ENCODE data around the gene THRSP.
"Not testable (repeated sequence)": the region's sequence is repeated elsewhere in the genome, so short reads cannot be mapped to it uniquely, and the experiment has no call there.

Gene THRSP

DNA sequence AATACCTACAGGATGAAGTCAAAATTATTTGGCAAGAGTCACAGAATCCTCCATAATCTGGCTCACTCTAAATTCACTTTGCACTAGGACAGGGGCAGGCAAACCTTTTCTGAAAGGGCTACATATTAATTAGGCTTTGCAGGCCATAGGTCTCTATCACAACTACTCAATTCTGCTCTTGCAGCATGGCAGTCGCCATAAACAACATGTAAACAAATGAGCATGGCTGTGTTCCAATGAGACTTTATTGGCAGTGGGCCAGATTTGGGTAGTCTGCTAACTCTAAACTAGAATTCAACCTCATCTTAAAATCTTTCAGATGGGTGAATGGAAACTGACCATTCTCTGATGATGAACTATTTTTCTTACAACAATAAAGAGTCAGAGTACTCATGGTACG lies 5.8 kb downstream of the THRSP start:
- TF ChIP-seq, protein P1, sequence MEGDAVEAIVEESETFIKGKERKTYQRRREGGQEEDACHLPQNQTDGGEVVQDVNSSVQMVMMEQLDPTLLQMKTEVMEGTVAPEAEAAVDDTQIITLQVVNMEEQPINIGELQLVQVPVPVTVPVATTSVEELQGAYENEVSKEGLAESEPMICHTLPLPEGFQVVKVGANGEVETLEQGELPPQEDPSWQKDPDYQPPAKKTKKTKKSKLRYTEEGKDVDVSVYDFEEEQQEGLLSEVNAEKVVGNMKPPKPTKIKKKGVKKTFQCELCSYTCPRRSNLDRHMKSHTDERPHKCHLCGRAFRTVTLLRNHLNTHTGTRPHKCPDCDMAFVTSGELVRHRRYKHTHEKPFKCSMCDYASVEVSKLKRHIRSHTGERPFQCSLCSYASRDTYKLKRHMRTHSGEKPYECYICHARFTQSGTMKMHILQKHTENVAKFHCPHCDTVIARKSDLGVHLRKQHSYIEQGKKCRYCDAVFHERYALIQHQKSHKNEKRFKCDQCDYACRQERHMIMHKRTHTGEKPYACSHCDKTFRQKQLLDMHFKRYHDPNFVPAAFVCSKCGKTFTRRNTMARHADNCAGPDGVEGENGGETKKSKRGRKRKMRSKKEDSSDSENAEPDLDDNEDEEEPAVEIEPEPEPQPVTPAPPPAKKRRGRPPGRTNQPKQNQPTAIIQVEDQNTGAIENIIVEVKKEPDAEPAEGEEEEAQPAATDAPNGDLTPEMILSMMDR (IDR thresholded peaks at IDR 0.05; ENCODE audit: extremely low read depth, missing control alignments) = no peak
- no peak for DNase-seq (ENCODE audit: low spot score)

DNA sequence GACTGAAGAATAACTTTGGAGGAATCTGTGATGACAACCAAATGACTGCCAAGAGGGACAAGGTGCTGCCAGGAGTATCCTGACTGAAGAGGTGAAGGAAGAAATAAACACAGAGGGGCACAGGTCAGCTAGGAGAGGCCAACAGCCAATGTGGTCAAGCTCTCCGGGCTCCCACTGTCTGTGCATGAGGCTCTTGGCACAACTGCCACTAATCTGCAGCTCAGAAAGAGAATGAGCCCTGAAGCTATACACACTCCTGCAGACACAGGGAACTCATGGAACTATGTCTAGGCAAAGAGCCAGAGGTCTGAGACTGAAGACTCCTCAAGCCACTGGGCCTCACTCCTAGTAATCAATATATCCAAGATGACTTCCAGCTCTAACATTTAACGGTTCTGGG lies 7.0 kb downstream of the THRSP start:
- TF ChIP-seq, protein P1 (IDR thresholded peaks at IDR 0.05; ENCODE audit: extremely low read depth, missing control alignments) = no peak
- DNase-seq (ENCODE audit: low spot score) = no peak

DNA sequence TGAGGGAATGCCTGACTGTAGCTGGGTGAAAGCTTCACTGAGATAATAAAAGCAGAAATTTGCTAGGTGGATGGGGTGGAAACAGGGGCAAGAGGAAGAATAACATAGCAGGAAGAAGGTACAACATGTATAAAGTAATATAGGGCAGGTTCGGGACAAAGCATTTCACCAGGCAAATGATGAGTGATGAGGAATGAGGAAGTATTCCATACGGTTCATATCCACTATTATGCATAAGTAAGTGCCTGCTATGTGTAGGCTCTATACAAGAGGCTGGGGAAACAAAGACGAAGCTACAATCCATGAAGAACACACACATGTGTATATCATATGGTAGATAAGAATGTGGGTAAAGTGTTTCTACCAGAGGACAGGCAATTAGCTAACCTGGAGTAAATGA lies 8.1 kb downstream of the THRSP start:
- TF ChIP-seq, protein P1 (IDR thresholded peaks at IDR 0.05; ENCODE audit: extremely low read depth, missing control alignments) = no peak
- DNase-seq (ENCODE audit: low spot score) = no peak

DNA sequence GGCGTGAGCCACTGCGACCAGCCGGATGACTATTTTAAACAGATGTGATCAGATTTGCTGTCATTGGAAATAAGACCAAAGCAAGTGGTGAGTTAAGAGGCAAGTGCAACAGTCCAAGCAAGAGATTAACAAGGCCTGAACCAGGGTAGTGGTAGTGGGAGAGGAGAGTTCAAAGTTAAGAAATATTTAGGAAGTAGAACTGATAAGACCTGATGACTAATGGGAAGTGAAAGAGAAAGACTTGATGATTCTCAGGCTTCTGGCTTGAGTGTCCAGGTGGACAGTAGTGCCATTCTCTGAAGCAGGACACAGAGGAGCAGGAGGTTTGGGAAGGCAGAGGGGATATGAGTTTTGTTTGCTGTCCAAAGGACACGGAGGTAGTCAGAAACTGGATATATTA lies 8.8 kb downstream of the THRSP start:
- TF ChIP-seq, protein P1 (IDR thresholded peaks at IDR 0.05; ENCODE audit: extremely low read depth, missing control alignments) = no peak
- no peak for DNase-seq (ENCODE audit: low spot score)

DNA sequence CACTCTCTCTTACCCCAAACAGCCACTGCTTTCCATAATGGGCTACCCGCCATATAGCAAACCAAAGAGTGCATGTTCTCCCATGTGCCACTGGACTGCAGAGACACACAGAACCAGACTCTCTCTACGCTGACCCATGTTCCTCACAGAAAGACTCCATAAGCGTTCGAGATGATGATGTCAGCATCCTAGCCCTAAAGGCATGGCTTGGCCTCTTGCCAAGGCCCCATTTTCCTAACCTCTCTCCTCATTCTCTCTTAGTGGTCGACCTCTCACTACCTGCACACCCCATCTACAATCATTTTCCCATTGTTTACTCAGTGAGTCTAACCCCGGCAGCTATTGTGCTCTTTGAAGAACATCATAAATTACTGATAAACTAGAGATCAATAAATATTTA lies 11.1 kb downstream of the THRSP start:
- TF ChIP-seq, protein P1 (IDR thresholded peaks at IDR 0.05; ENCODE audit: extremely low read depth, missing control alignments) = no peak
- no peak for DNase-seq (ENCODE audit: low spot score)

DNA sequence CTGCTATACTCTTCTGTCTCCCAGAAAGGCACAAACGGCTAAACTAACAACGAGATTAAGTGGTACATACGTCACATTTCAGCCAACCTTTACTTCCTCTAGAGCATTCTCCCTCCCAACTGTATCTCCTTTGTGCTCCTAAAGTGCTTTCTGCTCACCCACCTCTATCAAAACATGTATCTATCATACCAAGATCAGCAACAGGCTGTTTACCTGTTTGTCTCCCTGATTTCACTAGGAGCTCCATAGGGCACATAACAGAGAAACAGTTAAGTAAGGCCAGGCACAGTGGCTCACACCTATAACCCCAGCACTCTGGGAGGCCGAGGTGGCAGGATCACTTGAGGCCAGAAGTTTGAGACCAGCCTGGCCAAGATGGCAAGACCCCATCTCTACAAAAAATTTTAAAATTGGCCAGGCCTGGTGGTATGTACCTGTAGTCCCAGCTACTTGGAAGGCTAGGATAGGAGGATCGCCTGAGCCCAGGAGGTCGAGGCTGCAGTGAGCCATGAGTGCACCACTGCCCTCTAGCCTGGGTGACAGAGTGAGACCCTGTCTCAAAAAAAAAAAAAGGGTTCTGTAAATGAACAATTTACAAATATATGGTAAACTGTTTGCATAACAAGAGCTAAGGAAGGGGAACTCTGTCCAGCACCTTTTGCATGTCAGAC lies 13.2 kb downstream of the THRSP start:
- TF ChIP-seq, protein P1 (IDR thresholded peaks at IDR 0.05; ENCODE audit: extremely low read depth, missing control alignments) = no peak
- no peak for DNase-seq (ENCODE audit: low spot score)

DNA sequence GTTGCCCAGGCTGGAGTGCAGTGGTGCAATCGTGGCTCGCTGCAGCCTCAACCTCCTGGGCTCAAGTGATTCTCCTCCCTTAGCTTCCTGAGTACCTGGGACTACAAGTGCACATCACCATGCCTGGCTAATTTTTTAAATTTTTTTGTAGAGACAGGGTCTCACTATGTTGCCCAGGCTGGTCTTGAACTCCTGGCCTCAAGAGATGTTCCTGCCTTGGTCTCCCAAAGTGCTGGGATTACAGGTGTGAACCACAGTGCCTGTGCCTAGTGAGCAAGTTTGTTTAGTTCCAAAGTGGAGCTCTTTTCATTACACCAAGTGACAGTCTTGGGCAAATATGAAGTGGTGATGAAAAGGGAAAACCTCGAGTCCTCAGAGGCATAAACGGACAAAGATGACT lies 13.9 kb downstream of the THRSP start:
- not testable (repeated sequence) for DNase-seq (ENCODE audit: low spot score)

Data from GM20000 (cell line).